Hindlimb muscle (tissue), 1 donor: ENCODE results near the gene MAFG. TPM values are rescaled to one million over a fixed set of nuclear protein-coding genes. Genes with fewer than 3 reads are reported as not detected.
A peak's percentile ranks its signal among the peaks of the same experiment; 100 is the strongest.

Source experiments
- DNase-seq: peaks from one replicate; pipeline ENCODE4 v3.0.0-alpha.2; 2013
- polyA plus RNA-seq: library from polyadenylated mRNA; unstranded; fragments of 120-200 nt; gene quantifications from one replicate; pipeline ENCODE4 v1.2.1, GENCODE V29; 2013; ENCODE audit not compliant: insufficient read length

The MAFG gene
- polyA plus RNA-seq: 16.3 TPM

DNA sequence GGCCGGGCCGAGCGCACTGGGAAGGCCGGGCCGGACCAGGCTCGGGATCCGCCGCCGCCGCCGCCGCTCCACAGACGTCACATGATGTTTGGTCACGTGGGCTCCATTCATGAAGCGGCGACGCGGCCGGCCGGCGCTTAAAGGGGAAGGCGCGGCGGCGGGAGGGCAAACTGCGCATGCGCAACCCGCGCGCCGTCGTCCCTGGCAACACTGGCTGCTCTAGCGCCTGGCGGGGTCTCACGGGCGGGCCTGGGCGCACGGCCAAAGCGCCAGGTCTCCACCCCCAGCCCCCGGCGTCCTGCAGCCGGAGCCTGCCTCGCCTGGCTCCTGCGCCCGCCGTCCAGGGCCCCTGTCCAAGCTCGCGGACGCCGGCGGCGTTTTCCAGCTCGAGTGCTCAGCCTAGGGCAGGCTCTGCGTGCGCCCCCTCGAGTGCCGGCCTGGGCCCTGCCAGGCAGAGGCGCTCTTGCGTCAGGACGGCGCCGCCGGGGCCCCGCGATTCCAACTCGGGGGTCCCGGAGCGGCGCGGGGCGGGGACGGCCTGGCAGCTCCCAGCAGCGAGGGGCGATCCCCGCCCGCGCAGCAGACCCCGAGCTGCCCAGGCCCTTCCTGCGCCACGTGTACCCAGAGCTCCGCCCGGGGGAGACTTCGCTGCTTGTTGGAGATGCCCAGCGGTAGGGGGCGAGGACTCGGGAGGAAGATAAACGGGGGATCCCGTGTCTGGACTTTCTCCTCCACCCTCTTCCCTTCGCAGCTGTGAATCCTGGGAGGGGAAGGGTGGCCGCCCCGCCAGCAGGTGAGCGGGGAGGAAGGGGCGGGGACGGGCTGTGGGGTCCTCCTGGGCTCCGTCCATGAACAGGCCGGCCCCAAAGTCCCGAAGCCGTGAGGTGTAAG, at the start of gene MAFG:
MAFG (minus strand) TSS at position 83 of the 891 bp plus-strand sequence. CDS start 4,550 bp downstream, outside the sequence.
- DNase-seq: peak; percentile 97

DNA sequence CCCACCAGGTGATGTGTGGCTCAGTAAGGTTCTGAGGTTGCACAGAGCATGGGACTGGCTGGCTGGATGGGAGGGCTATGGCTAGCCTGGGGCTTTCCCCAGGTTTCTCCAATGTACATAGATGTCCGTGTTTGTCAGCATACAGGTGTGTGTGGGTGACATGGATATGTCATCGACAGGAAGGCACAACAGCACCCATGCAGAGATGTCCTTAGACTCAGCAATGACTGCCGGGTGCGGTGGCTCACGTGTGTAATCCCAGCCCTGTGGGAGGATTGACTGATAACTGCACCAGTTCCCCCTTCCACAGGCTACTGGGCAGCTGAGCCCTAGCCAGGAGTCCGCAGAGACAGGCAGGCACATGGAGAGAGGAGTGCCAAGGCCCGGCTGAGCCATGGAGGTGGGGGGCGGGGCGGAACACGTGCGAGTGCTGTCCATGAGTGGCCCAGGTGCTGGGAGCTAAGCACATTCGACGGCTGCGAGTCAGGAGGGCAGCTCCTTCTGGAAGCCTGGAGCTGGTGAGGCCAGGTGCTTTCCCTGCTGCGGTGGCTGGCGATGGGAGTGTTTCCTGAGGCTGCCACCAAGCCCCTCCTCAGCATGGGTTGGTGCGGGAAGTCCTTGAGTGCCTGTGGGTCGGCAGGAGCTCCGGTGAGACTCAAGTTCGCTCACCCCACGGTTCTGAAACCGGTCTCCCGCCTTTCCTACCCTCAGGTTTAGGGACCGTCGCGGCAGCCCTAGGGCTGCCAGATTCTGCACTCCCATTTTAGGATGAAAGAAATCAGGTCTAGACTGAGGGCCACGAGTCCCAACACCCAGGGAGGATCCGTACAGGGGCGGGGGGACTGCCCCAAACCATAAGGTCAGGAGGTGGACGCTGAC, 49.0 kb upstream of the MAFG start:
- no peak for DNase-seq

DNA sequence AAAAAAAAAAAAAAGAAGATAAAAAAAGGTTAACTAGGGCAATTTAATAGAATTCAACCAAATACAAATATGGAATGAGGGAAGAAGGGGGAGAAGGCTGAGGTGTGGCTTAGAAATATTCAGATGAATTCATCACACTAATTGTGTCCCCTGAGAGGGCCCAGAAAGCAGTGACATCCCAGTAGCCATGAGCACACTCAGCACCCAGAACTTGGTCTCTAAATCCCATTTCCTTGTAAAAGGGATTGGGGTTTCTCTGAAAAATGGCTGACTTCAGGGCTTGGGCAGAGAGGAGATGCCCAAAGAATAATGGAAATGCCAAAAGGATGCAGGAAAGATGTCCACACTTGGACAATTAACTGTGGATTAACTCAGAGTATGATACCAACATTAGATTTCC, 45.9 kb upstream of the MAFG start:
- no peak for DNase-seq

DNA sequence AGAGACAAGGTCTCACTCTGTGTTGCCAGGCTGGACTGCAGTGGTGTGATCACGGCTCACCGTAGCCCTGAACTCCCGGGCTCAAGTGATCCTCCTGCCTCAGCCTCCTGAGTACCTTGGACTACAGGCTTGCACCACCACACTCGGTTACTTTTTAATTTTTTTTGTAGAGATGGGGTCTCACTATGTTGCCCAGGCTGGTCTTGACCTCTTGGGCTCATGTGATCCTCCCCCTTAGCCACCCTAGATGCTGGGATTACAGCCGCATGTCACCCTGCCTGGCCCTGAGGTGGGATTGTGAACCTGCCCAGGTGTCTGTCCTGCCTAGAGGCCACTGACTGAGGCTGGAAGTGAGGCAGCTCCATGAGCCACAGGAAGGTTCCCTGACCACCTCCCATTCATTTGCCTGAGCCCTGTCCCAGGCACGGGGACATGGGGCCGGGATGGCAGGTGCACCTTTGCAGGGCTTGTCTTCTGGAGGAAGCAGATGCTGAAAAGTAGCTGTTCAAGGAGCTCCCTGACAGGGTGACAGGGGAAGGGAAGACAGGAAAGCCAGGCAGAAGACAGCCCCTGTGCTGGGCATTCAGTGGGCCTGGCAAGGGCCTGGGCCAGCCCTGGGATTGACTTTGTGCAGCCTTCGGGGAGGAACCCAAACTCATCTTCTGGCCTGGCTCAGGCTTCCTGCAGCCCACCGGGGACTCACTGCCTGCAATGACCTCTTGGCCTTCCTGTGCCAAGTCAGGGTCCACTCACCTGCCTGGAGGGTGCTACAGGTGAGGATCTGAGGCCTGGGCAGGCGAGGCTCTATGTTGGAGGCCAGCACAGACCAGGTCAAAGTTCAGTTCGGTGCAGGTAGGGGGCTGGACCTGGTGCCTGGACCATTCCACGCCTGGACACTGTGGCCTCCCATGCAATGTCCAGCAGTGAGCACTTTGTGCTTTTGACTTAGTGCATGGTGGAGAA, 41.6 kb upstream of the MAFG start:
- DNase-seq: no peak

DNA sequence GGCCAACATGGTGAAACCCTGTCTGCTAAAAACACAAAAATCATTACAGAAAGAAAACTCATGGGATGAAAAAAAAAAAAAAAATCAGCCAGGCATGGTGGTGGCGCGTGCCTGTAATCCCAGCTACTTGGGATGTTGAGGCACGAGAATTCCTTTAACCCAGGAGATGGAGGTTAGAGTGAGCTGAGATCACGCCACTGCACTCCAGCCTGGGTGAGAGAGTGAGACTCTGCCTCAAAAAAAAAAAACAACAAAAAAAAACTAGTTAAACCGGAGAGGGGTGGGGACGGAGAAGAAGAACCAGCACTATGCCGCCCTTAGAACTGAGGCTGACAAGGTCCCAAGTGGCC, 40.8 kb upstream of the MAFG start:
- no peak for DNase-seq

DNA sequence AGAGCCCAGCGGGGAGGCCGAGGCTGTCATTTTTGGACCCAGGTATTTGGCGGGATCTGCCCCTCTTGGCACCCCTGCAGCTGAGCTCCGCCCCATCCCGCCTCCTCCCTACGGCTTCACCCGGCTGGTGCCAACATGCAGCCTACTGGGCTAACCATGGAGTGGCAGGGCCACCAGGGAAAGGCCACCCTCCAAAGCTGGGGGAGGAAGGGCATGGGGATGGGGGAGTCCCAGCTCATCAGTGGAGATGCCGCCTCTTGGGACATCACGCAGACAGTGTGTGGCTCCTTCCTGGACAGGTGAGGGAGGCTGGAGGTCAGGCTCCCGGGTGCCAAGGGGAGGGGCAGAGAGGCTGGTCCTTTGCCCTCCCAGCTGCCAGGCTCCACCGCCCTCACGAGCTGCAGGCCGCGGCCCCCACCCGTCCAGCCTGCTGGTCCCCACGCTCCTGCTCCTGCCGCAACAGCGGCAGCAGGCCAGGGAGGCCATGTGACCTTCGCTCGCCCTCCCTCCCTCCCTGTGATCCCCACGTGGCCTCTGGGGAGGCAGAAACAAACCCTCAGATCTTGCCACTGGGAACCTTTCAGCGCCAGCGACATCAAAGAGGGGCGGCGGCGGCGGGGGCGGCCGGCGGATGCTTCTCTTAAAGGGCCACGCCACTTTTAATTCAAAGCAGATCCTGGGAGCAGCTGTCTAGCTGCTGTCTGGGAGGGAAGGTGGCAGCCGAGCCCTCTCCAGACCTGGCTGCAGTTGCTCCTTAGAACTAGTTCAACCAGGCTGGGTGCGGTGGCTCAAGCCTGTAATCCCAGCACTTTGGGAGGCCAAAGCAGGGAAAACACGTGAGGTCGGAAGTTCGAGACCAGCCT, 40.2 kb upstream of the MAFG start:
- DNase-seq: peak; percentile 79

DNA sequence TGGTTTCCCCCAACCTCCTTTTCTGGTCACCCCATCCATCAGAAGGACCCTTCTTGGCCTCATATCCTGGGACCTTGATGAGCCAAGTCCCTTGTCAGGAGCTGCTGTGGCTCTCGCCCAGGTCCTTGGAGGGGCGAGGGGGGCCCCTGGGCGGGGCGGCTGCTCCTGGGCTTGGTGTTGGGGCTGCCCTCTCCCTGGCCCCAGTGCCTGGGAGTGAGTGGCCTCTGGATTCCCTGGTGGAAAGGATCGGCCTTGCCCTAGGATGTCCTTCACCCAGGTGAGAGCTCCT, 39.7 kb upstream of the MAFG start:
- DNase-seq: peak; percentile 20

DNA sequence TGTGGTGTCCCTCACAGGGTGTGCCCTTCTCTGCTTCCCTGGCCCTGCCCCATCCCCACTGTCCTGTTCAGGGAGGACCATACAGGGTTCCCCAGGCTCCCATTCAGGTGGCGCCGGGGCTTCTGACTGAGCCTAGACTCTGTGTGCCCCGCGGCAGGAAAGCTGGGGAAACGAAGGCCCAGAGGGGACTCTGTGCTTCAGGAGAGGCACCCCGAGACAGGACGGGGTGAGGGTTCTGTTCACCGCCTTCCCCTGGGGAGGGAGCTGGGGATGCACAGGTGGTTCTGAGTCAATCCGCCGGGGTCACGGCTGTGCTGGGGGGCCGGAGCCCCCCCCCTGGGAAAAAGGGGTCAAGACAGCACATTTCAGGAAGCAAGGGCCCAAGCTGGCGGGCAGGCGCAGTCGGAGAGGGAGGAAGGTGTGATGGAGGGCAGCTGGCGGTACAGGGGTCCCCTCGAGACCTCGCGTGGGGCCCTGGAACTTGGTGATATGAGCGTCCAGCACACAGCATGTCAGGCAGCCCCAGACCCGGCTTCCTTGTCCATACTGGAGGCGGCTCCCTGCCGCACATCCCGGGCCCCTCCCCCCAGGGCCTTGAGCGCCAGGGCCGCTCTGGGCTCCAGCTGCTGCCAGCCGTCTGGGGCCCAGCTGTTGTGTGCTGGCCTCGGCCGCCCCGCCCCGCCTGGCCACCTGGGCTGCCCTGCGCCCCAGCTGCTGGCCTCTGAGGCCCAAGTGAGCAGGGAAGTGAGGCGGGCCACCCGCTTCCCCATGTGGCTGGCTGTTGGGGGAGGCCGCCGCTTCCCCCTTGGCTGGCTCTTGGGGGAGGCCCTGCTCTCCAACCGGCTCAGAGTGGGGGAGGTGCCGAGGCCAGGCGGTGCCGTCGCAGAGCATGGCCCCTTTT, 39.1 kb upstream of the MAFG start:
- DNase-seq: peak; percentile 76

DNA sequence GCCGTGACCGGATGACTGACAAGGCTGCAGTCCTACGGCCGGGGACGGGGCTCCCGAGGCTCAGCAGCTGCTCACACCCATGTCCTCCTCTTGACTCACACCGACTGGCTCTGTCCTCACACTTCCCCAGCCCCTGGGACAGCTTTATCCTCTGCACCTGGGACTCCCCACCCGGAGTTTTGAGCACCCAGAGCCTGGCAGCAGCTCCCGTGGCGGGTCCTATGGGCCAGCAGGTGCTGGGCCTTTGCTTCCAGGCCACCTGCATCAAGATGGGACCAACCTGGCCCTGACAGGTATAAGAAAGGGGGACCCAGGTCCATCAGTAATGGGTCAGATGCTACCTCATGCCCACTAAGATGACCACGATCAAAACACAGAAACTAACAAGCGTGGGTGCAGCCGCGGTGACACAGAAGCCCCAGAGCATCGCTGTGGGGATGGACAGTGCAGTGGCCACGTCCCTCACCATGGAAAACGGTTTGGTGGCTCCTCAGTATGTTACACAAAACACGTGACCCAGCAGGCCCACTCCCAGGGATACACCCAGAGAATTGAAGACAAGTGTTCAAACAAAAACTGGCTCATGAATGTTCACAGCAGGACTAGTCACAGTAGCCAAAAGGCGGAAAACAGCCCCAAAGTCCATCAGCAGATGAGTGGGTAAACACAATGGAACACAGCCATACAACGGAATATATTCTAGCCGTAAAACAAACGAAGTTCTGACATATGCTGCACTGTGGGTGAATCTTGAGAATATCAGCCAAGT, 36.7 kb upstream of the MAFG start:
- no peak for DNase-seq

DNA sequence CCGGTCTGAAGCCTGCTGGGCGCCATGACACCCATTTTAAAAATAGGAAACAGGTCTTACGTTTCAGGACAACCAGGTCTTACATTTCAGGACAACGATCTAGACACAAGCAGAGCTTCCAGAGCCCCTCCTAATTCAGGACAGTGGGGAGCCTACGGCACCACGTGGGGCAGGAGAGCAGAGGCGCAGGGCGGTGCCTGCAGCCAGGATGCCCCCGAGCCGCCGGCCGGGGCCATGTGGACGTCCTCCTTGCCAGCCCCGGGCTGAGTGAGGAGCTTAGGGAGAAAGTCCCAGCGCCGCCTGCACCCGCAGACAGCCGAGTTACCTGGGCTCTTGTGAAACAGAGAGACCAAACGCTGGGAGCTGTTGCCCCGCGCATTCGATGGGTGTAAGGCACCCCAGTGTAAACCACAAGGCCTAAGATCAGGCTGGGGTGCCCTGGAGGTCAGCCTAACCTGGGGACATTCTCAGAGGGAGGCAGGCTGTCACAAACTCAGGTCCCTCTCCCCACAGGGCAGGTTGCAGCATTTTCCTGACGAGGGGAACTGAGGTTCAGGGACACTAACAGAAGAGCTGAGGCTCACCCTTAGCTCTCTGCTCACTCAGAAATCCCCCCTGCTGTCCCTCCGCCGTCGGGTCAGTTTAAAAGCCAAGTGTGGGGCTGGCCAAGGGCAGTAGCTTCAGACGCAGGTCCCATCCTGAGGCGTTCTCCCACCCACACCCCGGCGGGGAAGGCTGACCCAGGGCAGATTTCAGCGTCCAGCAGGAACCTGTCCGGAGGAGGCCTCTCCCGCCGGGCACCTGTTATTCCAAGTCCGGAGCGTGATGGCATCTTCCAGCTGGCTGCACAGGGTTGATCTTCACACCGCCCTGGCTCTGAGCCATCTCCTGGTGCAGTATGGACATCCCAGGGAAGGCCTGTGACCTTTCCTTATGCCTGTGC, 35.2 kb upstream of the MAFG start:
- no peak for DNase-seq

DNA sequence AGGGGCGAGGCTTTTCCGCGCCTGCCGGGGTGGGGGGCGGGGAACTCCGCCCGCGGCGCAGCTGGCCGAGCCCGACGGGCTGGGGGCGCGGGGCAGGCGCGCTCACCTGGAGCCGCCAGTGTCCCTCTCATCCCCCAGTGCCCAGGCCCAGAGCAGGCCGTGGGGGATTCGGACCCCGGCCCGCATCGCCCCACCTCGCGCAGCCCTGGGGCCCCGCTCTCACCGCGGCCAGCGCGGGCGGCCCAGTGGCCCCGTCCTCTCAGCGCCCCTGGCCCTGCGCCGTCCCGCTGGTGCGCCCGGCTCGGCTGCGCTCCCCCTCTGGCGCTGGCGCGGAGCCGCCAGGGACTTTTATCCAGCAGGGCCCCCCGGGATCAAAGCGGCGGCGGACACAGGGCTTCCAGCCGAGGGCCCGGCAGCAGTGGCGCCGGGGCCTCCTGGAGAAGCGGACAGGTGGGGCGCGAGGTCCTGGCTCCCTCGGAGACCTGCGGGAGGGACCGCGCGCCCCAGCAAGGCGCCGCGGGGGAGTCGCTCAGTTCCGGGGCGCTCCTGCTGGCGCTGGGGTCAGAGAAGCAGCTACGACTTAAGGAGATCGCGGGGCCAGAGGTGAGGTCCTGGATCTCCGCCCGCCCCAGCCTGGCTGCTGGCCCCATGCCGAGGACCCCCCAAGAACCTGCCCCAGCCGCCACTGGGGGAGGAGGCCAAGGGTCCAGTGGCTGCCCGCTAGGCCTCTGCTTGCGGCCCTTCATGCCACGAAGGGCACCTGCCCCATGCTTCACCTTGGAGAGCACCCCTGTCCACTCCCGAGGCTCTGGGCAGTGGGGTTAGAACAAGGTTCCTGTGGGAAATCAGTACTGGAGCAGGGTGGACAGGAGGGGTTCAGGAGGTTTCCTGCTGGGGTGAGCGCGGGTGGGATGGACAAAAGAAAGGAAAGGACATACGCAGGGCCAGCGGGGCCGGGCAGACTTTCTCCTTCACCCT, 34.3 kb upstream of the MAFG start:
- no peak for DNase-seq

DNA sequence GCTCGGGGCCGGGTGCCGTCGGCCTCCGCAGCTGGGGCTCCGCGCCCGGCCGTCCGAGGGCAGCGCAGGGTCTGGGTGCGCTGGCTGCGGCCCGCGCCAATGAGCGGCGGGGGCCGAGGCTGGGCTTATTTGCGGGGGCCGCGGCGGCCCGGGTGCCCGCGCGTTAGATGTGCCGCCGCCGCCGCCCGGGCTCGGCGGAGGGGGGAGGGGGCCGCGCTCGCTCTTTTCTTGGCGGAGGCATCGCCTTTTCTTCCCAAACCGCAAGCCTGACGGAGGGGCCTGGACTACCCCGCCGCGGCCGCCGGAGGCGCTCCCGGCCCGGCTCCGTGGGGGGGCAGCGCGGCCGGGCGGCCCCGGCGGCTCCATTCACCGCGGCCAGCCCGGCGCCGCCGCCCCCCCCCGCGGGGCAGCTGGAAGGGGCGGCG, 33.6 kb upstream of the MAFG start, which contains the start of gene NOTUM:
NOTUM (minus strand) TSS at position 101 of the 425 bp plus-strand sequence. CDS start 278 bp downstream, outside the sequence.
- DNase-seq: no peak

DNA sequence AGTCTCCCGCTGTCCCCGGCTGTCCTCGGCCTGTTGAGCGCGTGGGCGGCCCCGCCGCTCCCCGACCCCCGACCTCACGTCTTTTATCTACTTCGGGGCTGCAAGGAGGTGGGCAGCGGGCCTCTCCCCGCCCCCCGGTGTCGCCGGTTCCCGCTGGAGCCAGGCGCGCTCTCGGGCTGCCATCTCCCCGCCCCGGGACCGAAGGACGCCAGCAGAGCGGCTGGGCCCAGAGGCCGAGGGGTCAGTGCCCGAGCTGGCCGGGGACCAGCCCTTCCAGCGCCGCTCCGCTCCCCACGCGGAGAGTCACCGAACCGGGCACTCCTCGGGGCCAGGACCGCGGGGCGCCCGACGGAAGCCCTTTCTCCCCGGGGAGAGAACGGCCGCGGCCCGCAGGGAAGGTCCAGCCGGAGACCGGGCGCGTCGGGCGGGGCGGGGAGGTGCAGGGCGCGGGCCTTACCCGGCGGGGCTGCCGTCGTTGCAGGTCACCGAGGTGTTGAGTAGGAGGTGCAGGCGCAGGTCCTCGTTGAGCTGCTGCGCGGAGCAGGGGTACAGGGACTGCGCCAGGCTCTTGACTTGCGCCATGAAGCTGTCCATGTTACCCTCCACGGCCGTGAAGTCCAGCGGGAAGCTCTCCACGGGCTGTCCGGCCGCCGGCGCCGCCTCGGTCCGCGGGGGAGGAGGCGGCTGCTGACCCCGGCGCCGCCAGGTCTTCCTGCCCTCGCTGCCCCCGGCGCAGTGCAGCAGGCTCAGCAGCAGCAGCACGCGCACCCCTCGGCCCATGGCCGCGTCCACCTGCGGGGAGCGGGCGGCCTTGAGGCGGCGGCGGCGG, 32.8 kb upstream of the MAFG start:
- no peak for DNase-seq

DNA sequence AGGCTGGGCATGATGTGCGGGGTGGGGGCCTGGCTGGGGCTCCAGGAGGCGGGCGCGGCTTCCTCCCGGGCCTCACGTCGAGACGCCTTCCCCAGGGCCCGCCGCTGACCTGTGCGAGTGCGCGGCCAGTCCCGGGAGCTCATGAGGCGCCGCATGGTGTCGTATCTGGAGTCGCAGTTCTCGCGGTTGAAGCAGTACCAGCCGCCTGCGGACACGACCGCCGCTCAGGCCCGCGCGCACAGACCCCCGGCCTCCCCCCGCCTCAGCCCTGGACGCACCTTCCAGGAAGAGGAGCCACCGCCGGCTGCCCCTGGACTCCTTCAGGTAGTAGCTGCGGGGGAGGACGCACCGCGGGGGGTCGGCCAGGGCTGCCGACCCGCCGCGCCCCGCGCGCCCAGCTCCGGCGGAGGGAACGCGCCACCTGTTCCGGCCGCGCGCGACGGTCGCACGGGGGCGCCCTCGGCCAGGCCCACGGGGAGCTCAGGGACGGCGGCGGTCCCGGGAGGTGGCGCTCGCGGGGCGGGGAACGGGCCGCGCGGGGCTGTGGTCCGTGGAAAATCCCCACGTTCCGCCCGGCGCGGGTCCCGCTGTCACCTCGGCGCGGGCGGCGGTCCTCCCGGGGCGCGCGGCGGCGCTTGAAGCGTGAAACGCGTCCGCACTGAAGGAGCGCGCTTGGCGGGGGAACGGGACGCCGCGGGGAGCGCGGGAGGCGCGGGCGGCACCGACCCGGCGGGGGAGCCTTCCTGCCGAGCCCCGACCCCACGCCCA, 32.0 kb upstream of the MAFG start:
- DNase-seq: peak; percentile 75

DNA sequence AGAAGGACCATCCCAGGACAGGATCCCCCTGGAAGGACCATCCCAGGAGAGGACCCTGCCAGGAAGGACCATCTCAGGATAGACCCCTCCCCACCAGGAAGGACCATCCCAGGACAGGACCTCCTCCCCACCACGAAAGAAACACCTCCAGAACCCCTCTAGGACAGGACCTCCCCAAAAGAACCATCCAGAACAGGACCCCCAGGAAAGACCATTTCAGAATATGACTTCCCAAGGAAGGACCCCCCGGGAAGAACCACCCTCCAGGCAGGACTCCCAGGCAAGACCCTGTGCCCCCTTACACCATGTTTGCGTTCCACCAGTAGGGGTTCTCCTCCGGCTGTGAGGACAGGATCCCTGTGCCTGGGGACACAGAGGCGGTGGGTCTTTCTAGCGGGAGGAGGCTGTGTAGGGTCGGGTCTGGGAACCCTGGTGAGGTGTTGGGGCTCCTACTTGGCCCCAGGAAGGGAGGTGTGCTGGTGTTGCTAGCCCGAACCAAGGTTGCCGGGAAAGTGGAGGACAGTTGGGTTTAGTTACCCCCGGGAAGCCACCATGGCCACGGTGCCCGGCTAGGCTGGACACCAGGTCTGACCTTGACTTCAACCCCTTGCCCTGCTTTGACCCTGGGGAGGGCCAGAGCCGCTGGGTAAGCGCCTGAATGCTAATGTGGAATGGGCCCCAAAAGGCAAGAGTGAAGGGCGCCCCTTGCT, 31.3 kb upstream of the MAFG start:
- no peak for DNase-seq
